ENCODE results near the gene EVI5L. TPM values are rescaled to one million over a fixed set of nuclear protein-coding genes. Genes with fewer than 3 reads are reported as not detected.

EVI5L gene
- total RNA-seq, 4 donors from 2014 or later: 17.5 to 24.6 (median 20.4) TPM

GRCh38 chr19:7787141-7787540, 42.9 kb upstream of the EVI5L start:
- in situ Hi-C loops (cut with MboI; ENCODE audit: low sequenced_read_pairs in 4 of 4): no loop called here
- Histone ChIP-seq H3K27ac (no peak overlapping the region), H3K36me3 (no peaks in the 10 kb centered on the region), H3K9me3 (no peaks in the 10 kb centered on the region), H3K4me1 (no peaks in the 10 kb centered on the region), H3K4me3 (peak overlapping the region in 1 of 4 donors; percentile 11), H3K27me3 (peaks cover 25 to 36% (median 30%) of the 10 kb centered on the region in 3 donors)
- TF ChIP-seq CTCF (IDR thresholded peaks at IDR 0.05 in 4 of 5, conservative IDR thresholded peaks at IDR 0.05 in 1 of 5) (no peak), POLR2A (IDR thresholded peaks at IDR 0.05) (no peak)
- peak; percentile 16 to 31 for DNase-seq
- intact Hi-C loops (cut with DNase I; ENCODE audit: low total_unique reads): no loop called here
- no peak for ATAC-seq

GRCh38 chr19:7787602-7788177, 42.3 kb upstream of the EVI5L start:
- Histone ChIP-seq H3K36me3 (no peaks in the 10 kb centered on the region), H3K9me3 (no peaks in the 10 kb centered on the region), H3K27ac (no peak overlapping the region), H3K4me3 (peak overlapping the region in 1 of 4 donors; percentile 11), H3K27me3 (peaks cover 25 to 36% (median 30%) of the 10 kb centered on the region in 3 donors), H3K4me1 (no peaks in the 10 kb centered on the region)
- DNase-seq (no peak), ATAC-seq (no peak)
- in situ Hi-C loops (cut with MboI; ENCODE audit: low sequenced_read_pairs in 4 of 4): no loop called here
- intact Hi-C loops (cut with DNase I; ENCODE audit: low total_unique reads): no loop called here
- TF ChIP-seq POLR2A (IDR thresholded peaks at IDR 0.05) (no peak), CTCF (IDR thresholded peaks at IDR 0.05 in 4 of 5, conservative IDR thresholded peaks at IDR 0.05 in 1 of 5) (no peak)

- Histone ChIP-seq H3K4me3 (peak overlapping the region in 1 of 4 donors; percentile 11), H3K4me1 (no peaks in the 10 kb centered on the region), H3K27ac (no peak overlapping the region), H3K36me3 (no peaks in the 10 kb centered on the region), H3K9me3 (no peaks in the 10 kb centered on the region), H3K27me3 (peaks cover 25 to 36% (median 30%) of the 10 kb centered on the region in 3 donors)
- no peak for ATAC-seq
- DNase-seq: no peak
- TF ChIP-seq POLR2A (IDR thresholded peaks at IDR 0.05) (no peak), CTCF (IDR thresholded peaks at IDR 0.05 in 4 of 5, conservative IDR thresholded peaks at IDR 0.05 in 1 of 5) (no peak)
- intact Hi-C loops (cut with DNase I; ENCODE audit: low total_unique reads): no loop called here
- in situ Hi-C loops (cut with MboI; ENCODE audit: low sequenced_read_pairs in 4 of 4): no loop called here
These were observed 41.7 kb upstream of the EVI5L start for GRCh38 chr19:7788178-7788932.

GRCh38 chr19:7788933-7789323, 41.1 kb upstream of the EVI5L start:
- Histone ChIP-seq H3K9me3 (no peaks in the 10 kb centered on the region), H3K36me3 (no peaks in the 10 kb centered on the region), H3K27me3 (peaks cover 25 to 36% (median 30%) of the 10 kb centered on the region in 3 donors), H3K27ac (no peak overlapping the region), H3K4me3 (no peak overlapping the region), H3K4me1 (no peaks in the 10 kb centered on the region)
- in situ Hi-C loops (cut with MboI; ENCODE audit: low sequenced_read_pairs in 4 of 4): no loop called here
- intact Hi-C loops (cut with DNase I; ENCODE audit: low total_unique reads): no loop called here
- ATAC-seq: no peak
- no peak for DNase-seq
- TF ChIP-seq CTCF (IDR thresholded peaks at IDR 0.05 in 4 of 5, conservative IDR thresholded peaks at IDR 0.05 in 1 of 5) (no peak), POLR2A (IDR thresholded peaks at IDR 0.05) (no peak)
